ENCODE results near the gene MATK. TPM values are rescaled to one million over a fixed set of nuclear protein-coding genes. Genes with fewer than 3 reads are reported as not detected.

Gene MATK
- total RNA-seq, 1 donor from 2014 or later: not detected

DNA sequence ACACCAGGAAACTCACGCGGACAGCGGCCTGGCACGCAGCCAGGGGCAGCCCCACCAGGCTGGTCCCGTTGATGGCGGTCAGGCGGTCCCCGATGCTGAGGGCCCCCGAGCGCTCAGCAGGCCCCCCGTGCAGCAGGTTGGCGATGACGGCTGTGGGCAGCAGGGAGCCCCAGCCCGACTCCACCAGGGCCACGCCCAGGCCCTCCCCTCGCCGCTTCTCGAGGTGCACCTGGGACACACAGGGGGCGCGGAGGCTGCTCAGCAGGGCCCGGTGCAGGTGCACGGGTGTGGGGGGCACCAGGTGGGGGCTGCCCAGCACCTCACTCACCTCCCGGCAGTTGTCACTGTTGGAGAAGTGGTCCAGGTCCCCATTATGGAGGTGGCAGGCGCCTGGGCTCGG, 33.7 kb downstream of the MATK start:
- TF ChIP-seq, protein P1, sequence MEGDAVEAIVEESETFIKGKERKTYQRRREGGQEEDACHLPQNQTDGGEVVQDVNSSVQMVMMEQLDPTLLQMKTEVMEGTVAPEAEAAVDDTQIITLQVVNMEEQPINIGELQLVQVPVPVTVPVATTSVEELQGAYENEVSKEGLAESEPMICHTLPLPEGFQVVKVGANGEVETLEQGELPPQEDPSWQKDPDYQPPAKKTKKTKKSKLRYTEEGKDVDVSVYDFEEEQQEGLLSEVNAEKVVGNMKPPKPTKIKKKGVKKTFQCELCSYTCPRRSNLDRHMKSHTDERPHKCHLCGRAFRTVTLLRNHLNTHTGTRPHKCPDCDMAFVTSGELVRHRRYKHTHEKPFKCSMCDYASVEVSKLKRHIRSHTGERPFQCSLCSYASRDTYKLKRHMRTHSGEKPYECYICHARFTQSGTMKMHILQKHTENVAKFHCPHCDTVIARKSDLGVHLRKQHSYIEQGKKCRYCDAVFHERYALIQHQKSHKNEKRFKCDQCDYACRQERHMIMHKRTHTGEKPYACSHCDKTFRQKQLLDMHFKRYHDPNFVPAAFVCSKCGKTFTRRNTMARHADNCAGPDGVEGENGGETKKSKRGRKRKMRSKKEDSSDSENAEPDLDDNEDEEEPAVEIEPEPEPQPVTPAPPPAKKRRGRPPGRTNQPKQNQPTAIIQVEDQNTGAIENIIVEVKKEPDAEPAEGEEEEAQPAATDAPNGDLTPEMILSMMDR (conservative IDR thresholded peaks at IDR 0.05): no peak
- H3K4me1 Mint-ChIP-seq: no peaks in the 10 kb centered on the region
- no peak for DNase-seq (ENCODE audit: low read depth, low spot score)
- no peaks in the 10 kb centered on the region for H3K27me3 Mint-ChIP-seq (ENCODE audit: low read depth)
- H3K9me3 Mint-ChIP-seq: no peaks in the 10 kb centered on the region
- no peak overlapping the region for H3K4me3 Mint-ChIP-seq
- H3K36me3 Mint-ChIP-seq (ENCODE audit: low read depth): peaks cover 2% of the 10 kb centered on the region
- no peak overlapping the region for H3K27ac Mint-ChIP-seq (ENCODE audit: unreplicated experiment)

DNA sequence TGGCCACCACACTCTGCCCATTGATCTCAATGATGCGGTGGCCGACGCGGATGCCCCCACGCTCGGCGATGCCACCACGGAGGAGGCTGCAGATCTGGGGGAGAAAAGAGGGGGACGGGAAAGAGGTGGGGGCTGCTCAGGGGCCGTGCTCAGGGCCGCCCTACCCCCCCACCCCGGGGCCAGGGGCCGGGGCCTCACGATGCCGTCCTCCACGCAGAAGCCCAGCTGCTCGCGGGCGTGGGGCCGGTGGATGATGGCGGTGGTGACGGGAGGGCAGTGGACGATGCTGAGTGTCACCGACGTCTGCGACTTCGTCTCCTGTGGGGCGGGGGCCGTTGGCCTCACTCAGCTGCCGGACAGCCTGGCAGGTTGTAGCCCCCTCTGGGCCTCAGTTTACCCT, 34.9 kb downstream of the MATK start:
- H3K4me3 Mint-ChIP-seq: no peak overlapping the region
- H3K4me1 Mint-ChIP-seq: no peaks in the 10 kb centered on the region
- TF ChIP-seq, protein P1 (conservative IDR thresholded peaks at IDR 0.05): no peak
- DNase-seq (ENCODE audit: low read depth, low spot score): no peak
- no peaks in the 10 kb centered on the region for H3K9me3 Mint-ChIP-seq
- no peak overlapping the region for H3K27ac Mint-ChIP-seq (ENCODE audit: unreplicated experiment)
- H3K27me3 Mint-ChIP-seq (ENCODE audit: low read depth): no peaks in the 10 kb centered on the region
- H3K36me3 Mint-ChIP-seq (ENCODE audit: low read depth): peaks cover 2% of the 10 kb centered on the region

DNA sequence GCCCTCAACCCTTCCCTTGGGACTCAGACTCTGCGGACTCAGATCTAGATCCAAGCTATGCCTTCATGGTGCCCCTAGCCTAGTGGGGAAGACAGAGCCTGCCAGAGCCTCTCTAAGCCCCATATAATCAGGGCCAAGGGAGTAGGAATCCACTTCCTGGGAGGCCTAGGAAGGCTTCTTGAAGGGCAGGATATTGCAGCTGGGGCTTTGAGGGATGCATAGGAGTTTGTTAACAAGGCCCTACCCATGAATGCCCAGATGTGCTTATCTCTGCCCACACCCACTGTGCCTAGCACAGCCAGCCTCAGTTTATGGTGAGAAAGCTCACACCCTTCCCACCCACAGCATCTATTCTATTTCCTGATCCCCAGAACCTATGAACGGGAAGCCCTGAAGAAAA, 36.0 kb downstream of the MATK start:
- peaks cover 2% of the 10 kb centered on the region for H3K36me3 Mint-ChIP-seq (ENCODE audit: low read depth)
- no peak for DNase-seq (ENCODE audit: low read depth, low spot score)
- TF ChIP-seq, protein P1 (conservative IDR thresholded peaks at IDR 0.05): no peak
- H3K27me3 Mint-ChIP-seq (ENCODE audit: low read depth): no peaks in the 10 kb centered on the region
- no peaks in the 10 kb centered on the region for H3K4me1 Mint-ChIP-seq
- peak overlapping the region; percentile 62 for H3K27ac Mint-ChIP-seq (ENCODE audit: unreplicated experiment)
- no peak overlapping the region for H3K4me3 Mint-ChIP-seq
- no peaks in the 10 kb centered on the region for H3K9me3 Mint-ChIP-seq

DNA sequence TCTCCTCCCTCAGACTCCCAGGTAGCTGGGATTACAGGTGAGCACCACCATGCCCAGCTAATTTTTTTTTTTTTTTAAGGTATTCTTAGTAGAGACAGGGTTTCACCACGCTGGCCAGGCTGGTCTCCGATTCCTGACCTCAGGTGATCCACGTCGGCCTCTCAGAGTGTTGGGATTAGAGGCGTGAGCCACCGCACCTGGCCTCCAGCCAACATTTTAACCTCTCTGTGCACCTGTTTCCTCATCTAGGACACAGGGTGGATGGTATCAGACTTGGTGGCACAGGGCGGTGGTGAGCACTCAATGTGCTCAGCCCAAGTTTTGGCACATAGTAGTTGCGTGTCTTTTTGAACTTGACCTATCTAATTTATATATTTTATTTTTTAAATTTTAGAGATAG, 37.2 kb downstream of the MATK start:
- no peaks in the 10 kb centered on the region for H3K9me3 Mint-ChIP-seq

DNA sequence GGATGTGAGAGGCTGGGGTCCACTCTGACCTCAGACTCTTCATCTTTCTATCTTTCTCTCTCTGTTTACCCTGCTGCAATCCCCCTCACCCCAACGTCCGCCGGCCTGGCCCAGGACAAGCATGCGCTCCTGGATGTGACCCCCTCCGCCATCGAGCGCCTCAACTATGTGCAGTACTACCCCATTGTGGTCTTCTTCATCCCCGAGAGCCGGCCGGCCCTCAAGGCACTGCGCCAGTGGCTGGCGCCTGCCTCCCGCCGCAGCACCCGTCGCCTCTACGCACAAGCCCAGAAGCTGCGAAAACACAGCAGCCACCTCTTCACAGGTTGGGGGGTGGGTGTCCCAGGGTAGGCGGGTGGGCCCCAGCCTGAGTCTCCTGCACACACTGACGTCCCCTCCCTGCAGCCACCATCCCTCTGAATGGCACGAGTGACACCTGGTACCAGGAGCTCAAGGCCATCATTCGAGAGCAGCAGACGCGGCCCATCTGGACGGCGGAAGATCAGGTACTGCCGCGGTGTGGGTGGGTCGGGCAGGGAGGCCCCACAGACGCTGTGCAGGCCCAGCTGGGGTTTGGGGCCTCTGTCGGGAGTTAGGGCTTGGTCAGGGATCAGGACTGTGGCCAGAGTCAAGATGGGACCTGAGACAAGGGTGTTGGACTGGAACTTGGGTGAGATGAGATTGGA, 39.7 kb downstream of the MATK start:
- TF ChIP-seq, protein P1 (conservative IDR thresholded peaks at IDR 0.05): no peak
- Mint-ChIP-seq H3K9me3 (no peaks in the 10 kb centered on the region), H3K36me3 (ENCODE audit: low read depth) (no peaks in the 10 kb centered on the region), H3K4me1 (no peaks in the 10 kb centered on the region), H3K27ac (ENCODE audit: unreplicated experiment) (peak overlapping the region; percentile 35), H3K27me3 (ENCODE audit: low read depth) (no peaks in the 10 kb centered on the region), H3K4me3 (no peak overlapping the region)
- no peak for DNase-seq (ENCODE audit: low read depth, low spot score)

More for the DNA sequence above, 37.2 kb downstream of the MATK start:
- no peak for DNase-seq (ENCODE audit: low read depth, low spot score)
- H3K27me3 Mint-ChIP-seq (ENCODE audit: low read depth): no peaks in the 10 kb centered on the region
- H3K4me1 Mint-ChIP-seq: no peaks in the 10 kb centered on the region
- no peak overlapping the region for H3K4me3 Mint-ChIP-seq
- H3K27ac Mint-ChIP-seq (ENCODE audit: unreplicated experiment): no peak overlapping the region
- no peaks in the 10 kb centered on the region for H3K36me3 Mint-ChIP-seq (ENCODE audit: low read depth)
- TF ChIP-seq, protein P1 (conservative IDR thresholded peaks at IDR 0.05): no peak
